Esophagus squamous epithelium (tissue), 4 donors: ENCODE data around the gene ABHD12B.

Experiments
- POLR2A ChIP-seq, 4 donors: fragments of 450-650 bp; IDR thresholded peaks; one replicate each; pipeline ENCODE4 v1.6.1; 2017; ENCODE audit warnings: antibody characterized with exemption in 4 of 4, mild to moderate bottlenecking in 4 of 4, moderate library complexity in 3 of 4
- TF ChIP-seq, protein P1 (sequence below), 6 experiments: fragments of 450-650 bp in 4 of 6; fragments of 200-600 bp in 2 of 6; sonication (generic) in 2 of 6; IDR thresholded peaks; one replicate each; pipeline ENCODE4 v1.5.1; 2016 to 2019; ENCODE audit warnings: antibody characterized with exemption in 6 of 6, mild to moderate bottlenecking in 4 of 6, moderate library complexity in 4 of 6

DNA sequence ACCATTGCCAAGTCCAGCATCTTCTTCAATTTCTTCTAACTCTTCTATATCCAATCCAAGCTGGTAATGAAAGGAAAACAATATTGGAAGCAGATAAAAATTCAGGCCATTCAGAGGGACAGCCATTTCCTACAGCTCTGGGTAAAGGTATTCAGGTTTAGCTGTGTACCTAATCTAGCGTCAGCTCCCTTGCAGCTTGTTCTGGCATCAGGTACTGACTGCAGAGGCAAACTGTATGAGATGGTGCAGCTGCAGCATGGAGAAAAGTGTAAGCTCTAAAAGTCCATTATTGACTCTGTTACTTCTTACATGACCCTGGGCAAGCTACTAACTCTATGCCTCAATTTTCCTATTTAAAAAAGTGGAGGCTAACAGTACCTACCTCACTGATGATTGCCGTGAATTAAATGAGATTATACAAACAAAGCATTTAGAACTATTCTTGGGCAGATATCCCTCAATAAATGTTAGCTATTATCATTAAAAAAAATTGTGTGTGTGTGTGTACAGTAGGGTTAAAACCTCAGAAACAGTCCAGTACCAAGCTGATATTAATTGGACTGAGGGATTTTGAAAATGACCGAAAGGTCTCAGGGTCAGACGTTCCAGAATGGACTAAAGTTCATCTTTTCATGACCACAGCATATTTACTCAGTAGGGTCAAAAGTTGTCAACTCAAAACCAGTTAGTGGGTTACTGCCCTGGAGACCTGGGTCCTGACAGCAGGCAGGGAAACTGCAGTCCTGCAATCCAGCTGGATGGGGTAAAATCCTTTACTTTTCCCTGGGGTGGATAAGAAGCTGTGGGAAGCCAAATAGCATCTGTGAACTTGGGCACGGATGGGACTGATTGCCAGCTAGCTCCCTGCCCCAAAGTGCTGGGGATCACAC, 63.5 kb downstream of the ABHD12B start:
- TF ChIP-seq, protein P1, sequence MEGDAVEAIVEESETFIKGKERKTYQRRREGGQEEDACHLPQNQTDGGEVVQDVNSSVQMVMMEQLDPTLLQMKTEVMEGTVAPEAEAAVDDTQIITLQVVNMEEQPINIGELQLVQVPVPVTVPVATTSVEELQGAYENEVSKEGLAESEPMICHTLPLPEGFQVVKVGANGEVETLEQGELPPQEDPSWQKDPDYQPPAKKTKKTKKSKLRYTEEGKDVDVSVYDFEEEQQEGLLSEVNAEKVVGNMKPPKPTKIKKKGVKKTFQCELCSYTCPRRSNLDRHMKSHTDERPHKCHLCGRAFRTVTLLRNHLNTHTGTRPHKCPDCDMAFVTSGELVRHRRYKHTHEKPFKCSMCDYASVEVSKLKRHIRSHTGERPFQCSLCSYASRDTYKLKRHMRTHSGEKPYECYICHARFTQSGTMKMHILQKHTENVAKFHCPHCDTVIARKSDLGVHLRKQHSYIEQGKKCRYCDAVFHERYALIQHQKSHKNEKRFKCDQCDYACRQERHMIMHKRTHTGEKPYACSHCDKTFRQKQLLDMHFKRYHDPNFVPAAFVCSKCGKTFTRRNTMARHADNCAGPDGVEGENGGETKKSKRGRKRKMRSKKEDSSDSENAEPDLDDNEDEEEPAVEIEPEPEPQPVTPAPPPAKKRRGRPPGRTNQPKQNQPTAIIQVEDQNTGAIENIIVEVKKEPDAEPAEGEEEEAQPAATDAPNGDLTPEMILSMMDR (IDR thresholded peaks at IDR 0.05), result no peak
- no peak for TF ChIP-seq POLR2A (IDR thresholded peaks at IDR 0.05)
